Lower leg skin (tissue), 4 donors: Measurements from ENCODE around the gene IL10RB. TPM values are rescaled to one million over a fixed set of nuclear protein-coding genes. Genes with fewer than 3 reads are reported as not detected.

Experiments used
- DNase-seq, 2 donors: peaks; one replicate each; pipeline ENCODE4 v3.0.0-alpha.2; 2019; ENCODE audit warnings: low spot score in 2 of 2
- H3K4me3 ChIP-seq: fragments of 200-600 bp; sonication (generic); 2 replicates; pipeline ENCODE4 v1.5.1; 2017; ENCODE audit warnings: mild to moderate bottlenecking, low read depth; ENCODE audit not compliant: poor library complexity, severe bottlenecking
- CTCF ChIP-seq, 3 donors: fragments of 450-650 bp; IDR thresholded peaks; one replicate each; pipeline ENCODE4 v1.5.1; 2016; ENCODE audit warnings: antibody characterized with exemption in 3 of 3, mild to moderate bottlenecking in 3 of 3, moderate library complexity in 2 of 3
- POLR2A ChIP-seq, 2 donors: fragments of 450-650 bp; IDR thresholded peaks; one replicate each; pipeline ENCODE4 v1.6.1; 2016 to 2017; ENCODE audit warnings: antibody characterized with exemption in 2 of 2, mild to moderate bottlenecking in 1 of 2, moderate library complexity in 1 of 2
- WGBS, 2 donors: methylation state at CpG; one replicate each; pipeline ENCODE4 v1.1.5; 2018; 5-methylcytosine and 5-hydroxymethylcytosine counted together
- intact Hi-C: fragments of 100-400 bp; cut with DNase I; formaldehyde crosslinking; loops from one replicate; pipeline ENCODE4 v1.15.0; 2023; ENCODE audit warnings: low total_unique reads
- total RNA-seq, 4 donors: library from RNA; depleted of rRNA; stranded (reverse); fragments of >200 nt; gene quantifications; one replicate each; pipeline ENCODE4 v1.1.0, GENCODE V29; 2016

The IL10RB gene
- total RNA-seq, 4 donors from 2014 or later = 27.6 to 33.3 (median 30.2) TPM

- H3K4me3 ChIP-seq = no peak overlapping the region
- WGBS, 2 donors = 96 to 100% methylated on average over 1 of the region's 1 CpG
- DNase-seq = no peak
- no peak for TF ChIP-seq POLR2A (IDR thresholded peaks at IDR 0.05)
- no peak for TF ChIP-seq CTCF (IDR thresholded peaks at IDR 0.05)
- intact Hi-C loops = no loop called here
Measured at GRCh38 chr21:33332143-33332542, 66.0 kb downstream of the IL10RB start.

DNA sequence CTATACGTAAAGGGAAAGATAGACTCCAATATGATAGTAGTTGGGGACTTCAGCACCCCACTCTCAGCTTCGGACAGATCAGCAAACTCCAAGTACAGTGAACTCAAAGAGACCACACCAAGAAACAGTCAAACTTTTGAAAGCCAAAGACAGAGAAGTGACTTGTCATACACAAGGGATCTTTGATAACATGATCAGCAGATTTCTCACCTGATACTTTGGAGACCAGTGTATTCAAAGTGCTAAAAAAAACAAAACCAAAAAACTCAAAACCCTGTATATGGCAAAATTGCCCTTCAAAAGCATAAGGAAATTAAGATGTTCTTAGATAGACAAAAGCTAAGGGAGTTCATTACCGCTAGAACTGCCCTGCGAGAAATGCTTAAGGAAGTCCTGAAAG, 68.0 kb downstream of the IL10RB start:
- intact Hi-C loops = no loop called here
- H3K4me3 ChIP-seq = no peak overlapping the region
- TF ChIP-seq POLR2A (IDR thresholded peaks at IDR 0.05) (no peak), CTCF (IDR thresholded peaks at IDR 0.05) (no peak)
- no peak for DNase-seq
- 74 to 83% methylated on average over 4 of the region's 4 CpGs for WGBS, 2 donors

- intact Hi-C loops = no loop called here
- WGBS, 2 donors = 86 to 87% methylated on average over 2 of the region's 2 CpGs
- no peak overlapping the region for H3K4me3 ChIP-seq
- no peak for DNase-seq
- TF ChIP-seq POLR2A (IDR thresholded peaks at IDR 0.05) (no peak), CTCF (IDR thresholded peaks at IDR 0.05) (no peak)
Measured at GRCh38 chr21:33334824-33335223, 68.7 kb downstream of the IL10RB start.

- WGBS, 2 donors = 96 to 100% methylated on average over 1 of the region's 1 CpG
- no peak for TF ChIP-seq CTCF (IDR thresholded peaks at IDR 0.05)
- no peak for TF ChIP-seq POLR2A (IDR thresholded peaks at IDR 0.05)
- DNase-seq = no peak
- intact Hi-C loops = no loop called here
- no peak overlapping the region for H3K4me3 ChIP-seq
Measured at GRCh38 chr21:33339135-33339534, 73.0 kb downstream of the IL10RB start.

GRCh38 chr21:33339918-33340317, 73.8 kb downstream of the IL10RB start:
- TF ChIP-seq CTCF (IDR thresholded peaks at IDR 0.05) (no peak), POLR2A (IDR thresholded peaks at IDR 0.05) (no peak)
- intact Hi-C loops = no loop called here
- H3K4me3 ChIP-seq = no peak overlapping the region
- no peak for DNase-seq
- 49 to 59% methylated on average over 2 of the region's 2 CpGs for WGBS, 2 donors

- no peak for DNase-seq
- no peak overlapping the region for H3K4me3 ChIP-seq
- WGBS, 2 donors = 93 to 95% methylated on average over 5 of the region's 5 CpGs
- intact Hi-C loops = no loop called here
- TF ChIP-seq CTCF (IDR thresholded peaks at IDR 0.05) (no peak), POLR2A (IDR thresholded peaks at IDR 0.05) (no peak)
Measured at GRCh38 chr21:33345751-33346238, 79.6 kb downstream of the IL10RB start.
